ENCODE results near the gene MAGEA11.

MAGEA11 gene

GRCh38 chrX:149712831-149713230, 971 bp downstream of the MAGEA11 start:
- Histone ChIP-seq H3K27ac (no peak overlapping the region), H4K20me1 (ENCODE audit: insufficient read depth) (no peaks in the 10 kb centered on the region), H3K4me3 (IDR thresholded peaks at IDR 0.05; ENCODE audit: insufficient read depth, low read depth, low read length) (no peak overlapping the region), H3K4me1 (ENCODE audit: low read depth, poor library complexity, severe bottlenecking) (no peaks in the 10 kb centered on the region), H3K36me3 (ENCODE audit: insufficient read depth) (no peaks in the 10 kb centered on the region), H3K79me2 (ENCODE audit: insufficient read depth, low read depth) (no peaks in the 10 kb centered on the region), H3K4me2 (no peak overlapping the region), H3K9ac (no peak overlapping the region), H2AFZ (ENCODE audit: low read depth) (no peak overlapping the region), H3K27me3 (ENCODE audit: insufficient read depth, low read depth) (no peaks in the 10 kb centered on the region)
- TF ChIP-seq CTCF (conservative IDR thresholded peaks at IDR 0.05; ENCODE audit: low read depth, low read length) = no peak

- no peak overlapping the region for H3K4me3 ChIP-seq (IDR thresholded peaks at IDR 0.05; ENCODE audit: insufficient read depth, low read depth, low read length)
- no peak overlapping the region for H3K9ac ChIP-seq
- no peaks in the 10 kb centered on the region for H3K4me1 ChIP-seq (ENCODE audit: low read depth, poor library complexity, severe bottlenecking)
- H3K27me3 ChIP-seq (ENCODE audit: insufficient read depth, low read depth) = no peaks in the 10 kb centered on the region
- H3K27ac ChIP-seq = no peak overlapping the region
- H4K20me1 ChIP-seq (ENCODE audit: insufficient read depth) = no peaks in the 10 kb centered on the region
- no peak for TF ChIP-seq CTCF (conservative IDR thresholded peaks at IDR 0.05; ENCODE audit: low read depth, low read length)
- no peak overlapping the region for H2AFZ ChIP-seq (ENCODE audit: low read depth)
- no peaks in the 10 kb centered on the region for H3K79me2 ChIP-seq (ENCODE audit: insufficient read depth, low read depth)
- no peaks in the 10 kb centered on the region for H3K36me3 ChIP-seq (ENCODE audit: insufficient read depth)
- no peak overlapping the region for H3K4me2 ChIP-seq
These were observed 1.6 kb downstream of the MAGEA11 start for GRCh38 chrX:149713279-149714050.

- H3K9ac ChIP-seq = no peak overlapping the region
These were observed 3.6 kb downstream of the MAGEA11 start for GRCh38 chrX:149715468-149715867.

GRCh38 chrX:149716632-149717031, 4.8 kb downstream of the MAGEA11 start:
- Histone ChIP-seq H3K27ac (no peak overlapping the region), H3K36me3 (ENCODE audit: insufficient read depth) (no peaks in the 10 kb centered on the region), H3K79me2 (ENCODE audit: insufficient read depth, low read depth) (no peaks in the 10 kb centered on the region), H4K20me1 (ENCODE audit: insufficient read depth) (no peaks in the 10 kb centered on the region), H3K4me3 (IDR thresholded peaks at IDR 0.05; ENCODE audit: insufficient read depth, low read depth, low read length) (no peak overlapping the region), H3K9ac (no peak overlapping the region), H3K4me1 (ENCODE audit: low read depth, poor library complexity, severe bottlenecking) (no peaks in the 10 kb centered on the region), H3K27me3 (ENCODE audit: insufficient read depth, low read depth) (no peaks in the 10 kb centered on the region), H3K4me2 (no peak overlapping the region), H2AFZ (ENCODE audit: low read depth) (no peak overlapping the region)
- no peak for TF ChIP-seq CTCF (conservative IDR thresholded peaks at IDR 0.05; ENCODE audit: low read depth, low read length)

More at GRCh38 chrX:149715468-149715867, 3.6 kb downstream of the MAGEA11 start:
- Histone ChIP-seq H3K4me1 (ENCODE audit: low read depth, poor library complexity, severe bottlenecking) (no peaks in the 10 kb centered on the region), H3K36me3 (ENCODE audit: insufficient read depth) (no peaks in the 10 kb centered on the region), H3K27me3 (ENCODE audit: insufficient read depth, low read depth) (no peaks in the 10 kb centered on the region), H4K20me1 (ENCODE audit: insufficient read depth) (no peaks in the 10 kb centered on the region), H2AFZ (ENCODE audit: low read depth) (no peak overlapping the region), H3K4me3 (IDR thresholded peaks at IDR 0.05; ENCODE audit: insufficient read depth, low read depth, low read length) (no peak overlapping the region), H3K79me2 (ENCODE audit: insufficient read depth, low read depth) (no peaks in the 10 kb centered on the region), H3K27ac (no peak overlapping the region), H3K4me2 (no peak overlapping the region)
- TF ChIP-seq CTCF (conservative IDR thresholded peaks at IDR 0.05; ENCODE audit: low read depth, low read length) = no peak
